PC-9 (cell line): Measurements from ENCODE around the gene PROM1. TPM values are rescaled to one million over a fixed set of nuclear protein-coding genes. Genes with fewer than 3 reads are reported as not detected.
A peak's percentile ranks its signal among the peaks of the same experiment; 100 is the strongest.

Experiments used
- BruUV-seq: library from RNA; stranded (reverse); fragments of 400-500 nt; replicated peaks from 2 replicates; lab custom pipeline; 2021; lab: Mats Ljungman, UMichigan
- CTCF ChIA-PET: fragments of 300-600 bp; sonication (Branson Sonifier 250); formaldehyde crosslinking; loops from one replicate; lab custom pipeline; 2022; ENCODE audit warnings: antibody characterized with exemption; lab: Charles Lee
- POLR2A ChIA-PET: fragments of 300-600 bp; sonication (Branson Sonifier 250); formaldehyde crosslinking; loops from one replicate; lab custom pipeline; 2022; ENCODE audit warnings: antibody characterized with exemption; ENCODE audit not compliant: unreplicated experiment; lab: Charles Lee
- DNase-seq, 2 experiments: peaks; one replicate each; pipeline versions ENCODE4 v3.0.0 to v3.0.0-alpha.2; 2015 to 2022; ENCODE audit warnings: mixed read lengths in 1 of 2
- H2AFZ ChIP-seq: fragments of 200-600 bp; sonication (generic); 2 replicates; pipeline ENCODE4 v1.8.1; 2017; ENCODE audit warnings: antibody characterized with exemption
- H3F3A ChIP-seq: fragments of 200-600 bp; sonication (generic); 2 replicates; pipeline ENCODE4 v1.8.1; 2017; ENCODE audit warnings: antibody characterized with exemption, mild to moderate bottlenecking, low read depth; ENCODE audit not compliant: insufficient read depth
- H3K27ac ChIP-seq: fragments of 200-600 bp; sonication (generic); 2 replicates; pipeline ENCODE4 v1.6.1; 2016; ENCODE audit warnings: mixed run types
- H3K27me3 ChIP-seq: fragments of 200-600 bp; sonication (generic); 2 replicates; pipeline ENCODE4 v1.6.1; 2016; ENCODE audit warnings: low read depth, mixed run types; ENCODE audit not compliant: insufficient read depth
- H3K36me3 ChIP-seq: fragments of 200-600 bp; sonication (generic); 2 replicates; pipeline ENCODE4 v1.6.1; 2016; ENCODE audit warnings: low read depth, mixed run types
- H3K4me1 ChIP-seq: fragments of 200-600 bp; sonication (generic); replicated peaks from 2 replicates; pipeline ENCODE4 v1.6.1; 2016; ENCODE audit warnings: mixed run types; ENCODE audit not compliant: insufficient read depth
- H3K4me2 ChIP-seq: fragments of 200-600 bp; sonication (generic); 2 replicates; pipeline ENCODE4 v1.6.1; 2017; ENCODE audit warnings: mixed run types
- H3K4me3 ChIP-seq: fragments of 200-600 bp; sonication (generic); 2 replicates; pipeline ENCODE4 v1.6.1; 2016; ENCODE audit warnings: mixed run types
- H3K79me2 ChIP-seq: fragments of 200-600 bp; sonication (generic); 2 replicates; pipeline ENCODE4 v1.6.1; 2017; ENCODE audit warnings: low read depth, mixed run types
- H3K9me2 ChIP-seq: fragments of 200-600 bp; sonication (generic); 2 replicates; pipeline ENCODE4 v1.8.1; 2017; ENCODE audit warnings: mild to moderate bottlenecking; ENCODE audit not compliant: insufficient read depth
- H3K9me3 ChIP-seq: fragments of 200-600 bp; sonication (generic); 2 replicates; pipeline ENCODE4 v1.8.1; 2016; ENCODE audit warnings: low read depth; ENCODE audit not compliant: insufficient read depth
- H4K20me1 ChIP-seq: fragments of 200-600 bp; sonication (generic); 2 replicates; pipeline ENCODE4 v1.8.1; 2017; ENCODE audit not compliant: insufficient read depth
- CTCF ChIP-seq: fragments of 200-600 bp; sonication (generic); conservative IDR thresholded peaks from 2 replicates; pipeline ENCODE4 v1.6.1; 2017; ENCODE audit warnings: mixed run types, antibody characterized with exemption, mild to moderate bottlenecking, moderate library complexity
- EZH2 ChIP-seq: fragments of 200-600 bp; sonication (generic); IDR thresholded peaks from 2 replicates; pipeline ENCODE4 v1.8.0; 2017; ENCODE audit warnings: antibody characterized with exemption, low read depth
- intact Hi-C: fragments of 100-400 bp; cut with micrococcal nuclease; formaldehyde crosslinking; loops from one replicate; pipeline ENCODE4 v1.10.0; 2022; ENCODE audit not compliant: unreplicated experiment
- total RNA-seq: library from RNA; stranded (reverse); gene quantifications from 2 replicates; pipeline ENCODE4 v1.2.3, GENCODE V29; 2021

Gene PROM1
- total RNA-seq, 1 experiment from 2014 or later = not detected

GRCh38 chr4:16027114-16027513 lies 56.7 kb downstream of the PROM1 start:
- intact Hi-C loops = loop anchor here (10.0 kb wide), 1 partner anchor 418 kb away; no protein-coding TSS in a partner anchor
- no peak overlapping the region for H3K27ac ChIP-seq

GRCh38 chr4:16026160-16026761 lies 57.6 kb downstream of the PROM1 start:
- ChIA-PET POLR2A (no interaction called here), CTCF (interaction anchor here (0.6 kb wide), 1 partner anchor 163 kb away, joined by 3 read pairs; no protein-coding TSS in a partner anchor)
- TF ChIP-seq CTCF = peak; percentile 84
- TF ChIP-seq EZH2 = no peak
- no peaks in the 10 kb centered on the region for H3K9me3 ChIP-seq
- intact Hi-C loops = loop anchor here (1.0 to 10.0 kb wide), 3 partner anchors 170 to 419 kb away; no protein-coding TSS in a partner anchor
- H3F3A ChIP-seq = no peaks in the 10 kb centered on the region
- no peak overlapping the region for H2AFZ ChIP-seq
- H3K27me3 ChIP-seq = no peaks in the 10 kb centered on the region
- DNase-seq = peak in 1 of 2 experiments; percentile 6
- no peaks in the 10 kb centered on the region for H3K9me2 ChIP-seq
- H3K4me1 ChIP-seq = no peaks in the 10 kb centered on the region
- no peak overlapping the region for H3K4me3 ChIP-seq
- H3K79me2 ChIP-seq = no peaks in the 10 kb centered on the region
- BruUV-seq = no TSS peak
- no peak overlapping the region for H3K4me2 ChIP-seq
- H4K20me1 ChIP-seq = no peaks in the 10 kb centered on the region
- H3K36me3 ChIP-seq = no peaks in the 10 kb centered on the region
- H3K27ac ChIP-seq = no peak overlapping the region

More at GRCh38 chr4:16027114-16027513, 56.7 kb downstream of the PROM1 start:
- TF ChIP-seq EZH2 = no peak
- no peak for TF ChIP-seq CTCF
- H3K9me3 ChIP-seq = no peaks in the 10 kb centered on the region
- no peak overlapping the region for H3K4me3 ChIP-seq
- no peaks in the 10 kb centered on the region for H3F3A ChIP-seq
- H3K79me2 ChIP-seq = no peaks in the 10 kb centered on the region
- H4K20me1 ChIP-seq = no peaks in the 10 kb centered on the region
- no peaks in the 10 kb centered on the region for H3K4me1 ChIP-seq
- H3K36me3 ChIP-seq = no peaks in the 10 kb centered on the region
- no peak overlapping the region for H3K4me2 ChIP-seq
- H3K27me3 ChIP-seq = no peaks in the 10 kb centered on the region
- DNase-seq = no peak
- no peaks in the 10 kb centered on the region for H3K9me2 ChIP-seq
- ChIA-PET POLR2A (no interaction called here), CTCF (no interaction called here)
- BruUV-seq = no TSS peak
- no peak overlapping the region for H2AFZ ChIP-seq

GRCh38 chr4:16025268-16025667 lies 58.6 kb downstream of the PROM1 start:
- Histone ChIP-seq H2AFZ (no peak overlapping the region), H3K9me2 (no peaks in the 10 kb centered on the region), H3K9me3 (no peaks in the 10 kb centered on the region), H3K36me3 (no peaks in the 10 kb centered on the region), H4K20me1 (no peaks in the 10 kb centered on the region), H3K79me2 (no peaks in the 10 kb centered on the region), H3K4me2 (no peak overlapping the region), H3K27ac (no peak overlapping the region), H3K27me3 (no peaks in the 10 kb centered on the region), H3K4me1 (no peaks in the 10 kb centered on the region), H3K4me3 (no peak overlapping the region), H3F3A (no peaks in the 10 kb centered on the region)
- intact Hi-C loops = loop anchor here (10.0 kb wide), 1 partner anchor 420 kb away; no protein-coding TSS in a partner anchor
- DNase-seq = no peak
- TF ChIP-seq CTCF = no peak
- no peak for TF ChIP-seq EZH2
- CTCF ChIA-PET = interaction anchor here (0.6 kb wide), 1 partner anchor 164 kb away, joined by 3 read pairs; no protein-coding TSS in a partner anchor
- POLR2A ChIA-PET = no interaction called here
- no TSS peak for BruUV-seq
